ENCODE data around the gene RHOT2. TPM values are rescaled to one million over a fixed set of nuclear protein-coding genes. Genes with fewer than 3 reads are reported as not detected.

Gene RHOT2
- total RNA-seq, 4 donors from 2014 or later, result 50.2 to 64.0 (median 55.0) TPM

GRCh38 chr16:660459-661183 lies 7.3 kb upstream of the RHOT2 start:
- WGBS, 2 donors (ENCODE audit: low coverage in 1 of 2), result no CpG with 5 or more reads among the region's 43 CpGs
- Histone ChIP-seq H3K9me3 (no peaks in the 10 kb centered on the region), H3K36me3 (peaks cover 0 to 33% of the 10 kb centered on the region in 2 donors), H3K27ac (peak overlapping the region; percentile 31 to 91 (median 84)), H3K4me1 (peaks cover 0 to 24% (median 12%) of the 10 kb centered on the region in 3 donors), H3K27me3 (no peaks in the 10 kb centered on the region), H3K4me3 (peak overlapping the region in 1 of 2 donors; percentile 43)
- TF ChIP-seq EP300 (IDR thresholded peaks at IDR 0.05) (no peak), CTCF (IDR thresholded peaks at IDR 0.05) (peak in 3 of 4 experiments; percentile 72 to 76 (median 74))
- peak; percentile 87 for ATAC-seq

- Histone ChIP-seq H3K36me3 (peaks cover 0 to 27% of the 10 kb centered on the region in 2 donors), H3K9me3 (no peaks in the 10 kb centered on the region), H3K4me3 (peak overlapping the region in 1 of 2 donors; percentile 43), H3K27me3 (no peaks in the 10 kb centered on the region), H3K4me1 (peaks cover 0 to 24% (median 12%) of the 10 kb centered on the region in 3 donors), H3K27ac (peak overlapping the region; percentile 11 to 84 (median 82))
- TF ChIP-seq POLR2AphosphoS5 (IDR thresholded peaks at IDR 0.05) (no peak), POLR2A (IDR thresholded peaks at IDR 0.05) (no peak), CTCF (IDR thresholded peaks at IDR 0.05) (no peak), EP300 (IDR thresholded peaks at IDR 0.05) (no peak)
- peak; percentile 1 for ATAC-seq
- WGBS, 2 donors (ENCODE audit: low coverage in 1 of 2), result 90% methylated on average over 4 of the region's 35 CpGs; no CpG with 5 or more reads in 1 of the 2 donors
Measured at GRCh38 chr16:661184-661821, 6.6 kb upstream of the RHOT2 start.

GRCh38 chr16:662095-662494 lies 5.8 kb upstream of the RHOT2 start:
- Histone ChIP-seq H3K27me3 (no peaks in the 10 kb centered on the region), H3K4me1 (peaks cover 0 to 27% (median 12%) of the 10 kb centered on the region in 3 donors), H3K4me3 (no peak overlapping the region), H3K9me3 (no peaks in the 10 kb centered on the region), H3K27ac (no peak overlapping the region), H3K36me3 (peaks cover 0 to 19% of the 10 kb centered on the region in 2 donors)
- WGBS, 2 donors (ENCODE audit: low coverage in 1 of 2), result no CpG with 5 or more reads among the region's 19 CpGs
- TF ChIP-seq POLR2A (IDR thresholded peaks at IDR 0.05) (no peak), EP300 (IDR thresholded peaks at IDR 0.05) (no peak), POLR2AphosphoS5 (IDR thresholded peaks at IDR 0.05) (no peak), CTCF (IDR thresholded peaks at IDR 0.05) (no peak)
- ATAC-seq, result no peak

GRCh38 chr16:662597-662996 lies 5.3 kb upstream of the RHOT2 start:
- no peak overlapping the region for H3K4me3 ChIP-seq
- H3K36me3 ChIP-seq, result peaks cover 0 to 14% of the 10 kb centered on the region in 2 donors
- 93% methylated on average over 3 of the region's 21 CpGs; no CpG with 5 or more reads in 1 of the 2 donors for WGBS, 2 donors (ENCODE audit: low coverage in 1 of 2)
- no peak overlapping the region for H3K27ac ChIP-seq
- TF ChIP-seq POLR2A (IDR thresholded peaks at IDR 0.05), result no peak
- TF ChIP-seq POLR2AphosphoS5 (IDR thresholded peaks at IDR 0.05), result no peak
- TF ChIP-seq CTCF (IDR thresholded peaks at IDR 0.05), result no peak
- TF ChIP-seq EP300 (IDR thresholded peaks at IDR 0.05), result no peak
- H3K4me1 ChIP-seq, result peaks cover 0 to 32% (median 12%) of the 10 kb centered on the region in 3 donors
- H3K27me3 ChIP-seq, result no peaks in the 10 kb centered on the region
- H3K9me3 ChIP-seq, result no peaks in the 10 kb centered on the region
- ATAC-seq, result no peak
